Nephron (organoid): ENCODE measurements around the gene ACOXL.

Source experiments
- H3K27ac Mint-ChIP-seq, 3 experiments: 2 replicates each; pipeline ENCODE4 v1.8.0; 2020; ENCODE audit warnings: mixed read lengths in 3 of 3, mild to moderate bottlenecking in 2 of 3, moderate library complexity in 1 of 3
- H3K27me3 Mint-ChIP-seq: 2 replicates; pipeline ENCODE4 v1.8.0; 2021; ENCODE audit warnings: low read depth, mild to moderate bottlenecking, moderate library complexity, mixed read lengths
- H3K36me3 Mint-ChIP-seq: 2 replicates; pipeline ENCODE4 v1.8.0; 2020; ENCODE audit warnings: low read depth, mixed read lengths
- H3K4me1 Mint-ChIP-seq: 2 replicates; pipeline ENCODE4 v1.8.0; 2020; ENCODE audit warnings: mixed read lengths
- H3K4me3 Mint-ChIP-seq, 3 experiments: 2 replicates each; pipeline ENCODE4 v1.8.0; 2020; ENCODE audit warnings: mild to moderate bottlenecking in 3 of 3, mixed read lengths in 3 of 3, moderate library complexity in 2 of 3
- H3K9me3 Mint-ChIP-seq: 2 replicates; pipeline ENCODE4 v1.8.0; 2020; ENCODE audit warnings: mixed read lengths
- CTCF ChIP-seq, 3 experiments: fragments of 200-600 bp; sonication (generic); IDR thresholded peaks; one replicate each; pipeline ENCODE4 v1.5.0; 2021; ENCODE audit warnings: antibody characterized with exemption in 3 of 3; ENCODE audit not compliant: unreplicated experiment in 3 of 3

ACOXL gene

GRCh38 chr2:111165084-111165483, 432.7 kb downstream of the ACOXL start:
- Mint-ChIP-seq H3K4me1 (peaks cover 63% of the 10 kb centered on the region), H3K27ac (no peak overlapping the region), H3K4me3 (no peak overlapping the region), H3K9me3 (no peaks in the 10 kb centered on the region), H3K36me3 (peaks cover 57% of the 10 kb centered on the region), H3K27me3 (no peaks in the 10 kb centered on the region)
- TF ChIP-seq CTCF (IDR thresholded peaks at IDR 0.05; ENCODE audit: unreplicated experiment in 3 of 3), result no peak

- Mint-ChIP-seq H3K9me3 (no peaks in the 10 kb centered on the region), H3K27me3 (no peaks in the 10 kb centered on the region), H3K4me3 (no peak overlapping the region), H3K36me3 (peaks cover 47% of the 10 kb centered on the region), H3K27ac (no peak overlapping the region), H3K4me1 (peaks cover 60% of the 10 kb centered on the region)
- no peak for TF ChIP-seq CTCF (IDR thresholded peaks at IDR 0.05; ENCODE audit: unreplicated experiment in 3 of 3)
Observed at GRCh38 chr2:111166115-111166514, 433.7 kb downstream of the ACOXL start.

- peaks cover 51% of the 10 kb centered on the region for H3K4me1 Mint-ChIP-seq
- no peak overlapping the region for H3K27ac Mint-ChIP-seq
- peaks cover 40% of the 10 kb centered on the region for H3K36me3 Mint-ChIP-seq
- no peak for TF ChIP-seq CTCF (IDR thresholded peaks at IDR 0.05; ENCODE audit: unreplicated experiment in 3 of 3)
- H3K9me3 Mint-ChIP-seq, result no peaks in the 10 kb centered on the region
- H3K27me3 Mint-ChIP-seq, result no peaks in the 10 kb centered on the region
- H3K4me3 Mint-ChIP-seq, result no peak overlapping the region
Observed at GRCh38 chr2:111167076-111167862, 434.9 kb downstream of the ACOXL start.

GRCh38 chr2:111167863-111168162, 435.4 kb downstream of the ACOXL start:
- Mint-ChIP-seq H3K27ac (no peak overlapping the region), H3K36me3 (peaks cover 35% of the 10 kb centered on the region), H3K4me3 (no peak overlapping the region), H3K27me3 (no peaks in the 10 kb centered on the region), H3K4me1 (peaks cover 45% of the 10 kb centered on the region), H3K9me3 (no peaks in the 10 kb centered on the region)
- no peak for TF ChIP-seq CTCF (IDR thresholded peaks at IDR 0.05; ENCODE audit: unreplicated experiment in 3 of 3)
